ENCODE measurements around the gene CCDC17.

DNA sequence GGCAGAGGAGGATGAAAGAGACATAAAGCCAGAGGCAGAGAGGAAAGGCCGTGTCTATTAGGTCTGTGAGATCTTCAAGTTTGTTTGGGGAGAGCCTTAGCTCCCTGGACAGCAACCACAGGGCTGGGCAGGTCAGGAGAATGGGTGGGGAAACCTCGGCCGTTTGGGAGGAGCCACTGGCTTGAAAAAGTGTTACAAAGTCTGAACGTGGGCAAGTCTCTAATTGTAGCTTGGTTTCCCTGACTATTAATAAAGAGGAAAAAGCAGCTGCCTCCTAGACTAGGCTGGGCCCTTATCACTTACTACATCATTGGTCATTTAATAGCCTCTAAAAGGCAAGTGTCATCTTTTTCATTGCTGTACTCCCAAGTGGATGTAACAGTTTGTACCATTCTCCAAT is at the start of gene CCDC17:
- TF ChIP-seq, protein P1, sequence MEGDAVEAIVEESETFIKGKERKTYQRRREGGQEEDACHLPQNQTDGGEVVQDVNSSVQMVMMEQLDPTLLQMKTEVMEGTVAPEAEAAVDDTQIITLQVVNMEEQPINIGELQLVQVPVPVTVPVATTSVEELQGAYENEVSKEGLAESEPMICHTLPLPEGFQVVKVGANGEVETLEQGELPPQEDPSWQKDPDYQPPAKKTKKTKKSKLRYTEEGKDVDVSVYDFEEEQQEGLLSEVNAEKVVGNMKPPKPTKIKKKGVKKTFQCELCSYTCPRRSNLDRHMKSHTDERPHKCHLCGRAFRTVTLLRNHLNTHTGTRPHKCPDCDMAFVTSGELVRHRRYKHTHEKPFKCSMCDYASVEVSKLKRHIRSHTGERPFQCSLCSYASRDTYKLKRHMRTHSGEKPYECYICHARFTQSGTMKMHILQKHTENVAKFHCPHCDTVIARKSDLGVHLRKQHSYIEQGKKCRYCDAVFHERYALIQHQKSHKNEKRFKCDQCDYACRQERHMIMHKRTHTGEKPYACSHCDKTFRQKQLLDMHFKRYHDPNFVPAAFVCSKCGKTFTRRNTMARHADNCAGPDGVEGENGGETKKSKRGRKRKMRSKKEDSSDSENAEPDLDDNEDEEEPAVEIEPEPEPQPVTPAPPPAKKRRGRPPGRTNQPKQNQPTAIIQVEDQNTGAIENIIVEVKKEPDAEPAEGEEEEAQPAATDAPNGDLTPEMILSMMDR (IDR thresholded peaks at IDR 0.05): no peak
- TF ChIP-seq POLR2A (IDR thresholded peaks at IDR 0.05): no peak
